GM10248 (cell line): Measurements from ENCODE around the gene ZNF408.

ENCODE experiments used
- CTCF ChIA-PET: fragments of 300-600 bp; sonication (Branson Sonifier 250); formaldehyde crosslinking; extraction: SDS; loops from one replicate; lab custom pipeline; 2021; ENCODE audit warnings: antibody characterized with exemption; lab: Yijun Ruan, JAX
- POLR2A ChIA-PET: fragments of 350-650 bp; sonication (Branson Sonifier 250); formaldehyde crosslinking; extraction: SDS; loops from one replicate; lab custom pipeline; 2020; ENCODE audit warnings: antibody characterized with exemption; lab: Yijun Ruan, JAX
- DNase-seq: peaks from one replicate; pipeline ENCODE4 v3.0.0; 2012; ENCODE audit errors: extremely low spot score
- CTCF ChIP-seq: IDR thresholded peaks from 2 replicates; pipeline ENCODE4 v1.5.1; 2012; ENCODE audit warnings: mild to moderate bottlenecking, low read depth; ENCODE audit errors: extremely low read depth, missing control alignments, control extremely low read depth

ZNF408 gene

GRCh38 chr11:46721286-46721685 lies 20.5 kb downstream of the ZNF408 start:
- DNase-seq: no peak
- ChIA-PET POLR2A (no interaction called here), CTCF (interaction anchor here (0.8 to 1.5 kb wide), 3 partner anchors 9 to 13 kb away, joined by 3 read pairs; no protein-coding TSS in a partner anchor)
- no peak for TF ChIP-seq CTCF

DNA sequence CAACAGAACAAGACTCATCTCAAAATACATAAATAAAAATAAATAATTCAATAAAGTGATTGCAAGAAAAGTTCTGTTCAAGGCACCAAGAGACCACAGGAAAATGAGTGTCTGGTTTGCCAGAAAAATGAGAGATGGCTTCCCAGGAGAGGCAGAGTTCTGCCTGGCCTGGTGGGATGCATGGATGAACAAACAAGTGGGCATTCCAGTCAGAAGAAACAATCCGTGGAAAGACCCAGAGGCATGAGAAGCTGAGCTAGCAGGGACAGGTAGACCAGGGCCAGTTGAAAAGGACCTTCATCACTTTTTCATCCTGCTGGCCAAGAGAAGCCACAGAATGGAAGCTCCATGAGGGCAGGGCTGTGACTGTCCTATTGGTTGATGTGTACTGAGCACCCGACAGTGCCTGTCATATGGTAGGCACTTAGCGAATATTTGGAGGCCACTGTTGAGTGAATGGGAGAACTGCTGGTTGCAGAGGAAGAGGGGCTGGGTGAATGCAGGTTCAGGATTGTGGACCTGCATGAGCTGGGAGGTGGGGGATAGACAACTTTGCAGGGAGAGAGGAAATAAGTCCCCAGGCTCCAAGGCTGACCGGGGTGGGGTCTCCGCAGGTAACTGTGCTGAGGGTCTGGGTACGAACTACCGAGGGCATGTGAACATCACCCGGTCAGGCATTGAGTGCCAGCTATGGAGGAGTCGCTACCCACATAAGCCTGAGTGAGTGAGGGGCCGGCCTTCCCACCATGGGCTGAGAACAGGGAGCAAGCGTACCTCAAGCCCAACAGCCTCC lies 21.9 kb downstream of the ZNF408 start:
- POLR2A ChIA-PET: no interaction called here

DNA sequence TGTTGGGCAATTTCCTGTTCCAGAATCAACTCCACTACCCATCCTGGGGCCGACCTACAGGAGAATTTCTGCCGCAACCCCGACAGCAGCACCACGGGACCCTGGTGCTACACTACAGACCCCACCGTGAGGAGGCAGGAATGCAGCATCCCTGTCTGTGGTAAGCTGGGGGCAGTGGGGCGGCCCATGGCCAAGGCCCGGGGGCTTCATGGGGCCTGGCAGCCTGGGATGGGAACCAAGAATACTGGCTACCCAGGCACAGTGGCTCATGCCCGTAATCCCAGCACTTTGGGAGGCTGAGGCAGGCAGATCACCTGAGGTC lies 22.5 kb downstream of the ZNF408 start:
- ChIA-PET CTCF (no interaction called here), POLR2A (no interaction called here)
- DNase-seq: no peak
- TF ChIP-seq CTCF: no peak

More for the DNA sequence above, 21.9 kb downstream of the ZNF408 start:
- no peak for TF ChIP-seq CTCF
- DNase-seq: no peak
- CTCF ChIA-PET: interaction anchor here (1.5 kb wide), 1 partner anchor 12 kb away, joined by 3 read pairs; no protein-coding TSS in a partner anchor

DNA sequence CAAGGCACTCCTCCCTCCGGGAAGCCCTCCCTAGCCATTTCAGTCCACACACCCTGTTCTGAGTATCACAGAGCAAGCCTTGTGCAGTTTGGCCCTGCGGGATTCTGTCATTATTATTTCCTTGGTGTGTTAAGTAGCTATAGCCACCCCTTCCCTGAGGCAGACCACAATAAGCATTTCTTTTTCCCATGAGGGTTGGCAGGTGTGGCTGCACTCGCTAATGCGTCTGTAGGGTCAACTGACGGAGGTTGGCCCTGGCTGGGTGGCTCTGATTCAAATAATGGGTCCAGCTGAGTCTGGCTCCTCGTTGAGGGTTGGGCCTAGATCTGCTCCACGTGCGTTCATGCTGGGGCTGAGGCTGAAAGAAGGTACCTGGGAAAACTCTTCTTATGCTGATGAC lies 23.3 kb downstream of the ZNF408 start:
- DNase-seq: no peak
- CTCF ChIA-PET: no interaction called here
- POLR2A ChIA-PET: no interaction called here
- no peak for TF ChIP-seq CTCF

DNA sequence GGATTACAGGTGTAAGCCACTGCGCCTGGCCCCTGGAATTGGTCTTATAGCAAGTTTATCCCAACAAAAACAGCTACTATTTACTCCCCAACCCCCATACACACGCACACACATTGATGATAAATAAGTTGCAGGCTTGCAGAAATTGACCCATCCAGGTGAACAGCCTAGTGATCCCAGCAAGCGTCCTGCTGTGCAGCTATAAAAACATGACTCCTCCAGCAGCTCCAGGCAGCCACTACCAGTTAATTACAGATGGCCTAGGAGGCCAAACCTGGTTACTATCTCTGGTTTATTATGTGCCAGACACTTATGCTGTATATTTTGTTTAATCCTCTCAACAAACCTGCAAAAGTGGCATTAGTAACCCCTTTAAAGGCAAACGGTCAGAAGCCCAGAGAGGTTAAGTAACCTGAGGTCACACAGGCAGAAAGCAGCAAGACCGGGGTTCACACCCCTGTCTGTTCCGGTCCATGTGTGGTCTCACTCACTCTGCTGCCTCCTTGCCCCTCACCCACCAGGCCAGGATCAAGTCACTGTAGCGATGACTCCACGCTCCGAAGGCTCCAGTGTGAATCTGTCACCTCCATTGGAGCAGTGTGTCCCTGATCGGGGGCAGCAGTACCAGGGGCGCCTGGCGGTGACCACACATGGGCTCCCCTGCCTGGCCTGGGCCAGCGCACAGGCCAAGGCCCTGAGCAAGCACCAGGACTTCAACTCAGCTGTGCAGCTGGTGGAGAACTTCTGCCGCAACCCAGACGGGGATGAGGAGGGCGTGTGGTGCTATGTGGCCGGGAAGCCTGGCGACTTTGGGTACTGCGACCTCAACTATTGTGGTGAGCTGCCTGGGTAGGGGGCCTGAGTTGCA lies 24.7 kb downstream of the ZNF408 start:
- TF ChIP-seq CTCF: no peak
- CTCF ChIA-PET: no interaction called here
- POLR2A ChIA-PET: no interaction called here
- DNase-seq: no peak

DNA sequence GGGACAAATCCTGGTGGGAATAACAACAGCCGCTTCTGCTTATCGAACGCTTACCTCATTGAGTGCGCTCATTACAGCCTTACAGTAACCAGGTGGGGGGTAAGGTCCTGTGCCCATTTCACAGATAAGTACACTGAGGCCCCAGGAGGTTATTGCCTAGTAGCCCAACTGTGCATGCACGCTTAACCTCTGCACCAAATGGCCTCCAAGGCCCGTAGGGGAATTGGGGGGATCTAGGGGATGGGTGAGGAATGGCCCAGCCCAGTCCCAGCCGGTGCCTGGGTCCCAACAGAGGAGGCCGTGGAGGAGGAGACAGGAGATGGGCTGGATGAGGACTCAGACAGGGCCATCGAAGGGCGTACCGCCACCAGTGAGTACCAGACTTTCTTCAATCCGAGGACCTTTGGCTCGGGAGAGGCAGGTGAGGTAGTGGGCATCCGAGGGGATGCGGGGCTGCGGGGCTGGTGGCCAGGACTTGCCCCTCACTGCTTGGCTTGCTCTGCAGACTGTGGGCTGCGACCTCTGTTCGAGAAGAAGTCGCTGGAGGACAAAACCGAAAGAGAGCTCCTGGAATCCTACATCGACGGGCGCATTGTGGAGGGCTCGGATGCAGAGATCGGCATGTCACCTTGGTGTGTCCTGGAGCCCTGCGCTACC lies 25.5 kb downstream of the ZNF408 start:
- ChIA-PET POLR2A (no interaction called here), CTCF (no interaction called here)
- no peak for TF ChIP-seq CTCF
- no peak for DNase-seq
